ENCODE results near the gene MDN1. TPM values are rescaled to one million over a fixed set of nuclear protein-coding genes. Genes with fewer than 3 reads are reported as not detected.
"Not testable (repeated sequence)": the region's sequence is repeated elsewhere in the genome, so short reads cannot be mapped to it uniquely, and the experiment has no call there.

Gene MDN1
- total and polyA plus RNA-seq, 2 experiments from 2014 or later: 8.0 to 20.9 TPM

GRCh38 chr6:89784838-89785237 is 34.8 kb downstream of the MDN1 start:
- no peak overlapping the region for H3K4me3 ChIP-seq
- H3K36me3 ChIP-seq (replicated peaks; ENCODE audit: insufficient read depth, low read depth): no peaks in the 10 kb centered on the region
- no peaks in the 10 kb centered on the region for H3K27me3 ChIP-seq
- no peaks in the 10 kb centered on the region for H3K9me2 ChIP-seq (replicated peaks; ENCODE audit: insufficient read depth)
- peaks cover 8% of the 10 kb centered on the region for H3K4me1 ChIP-seq (ENCODE audit: insufficient read depth)
- no peak overlapping the region for H3K4me2 ChIP-seq
- no peaks in the 10 kb centered on the region for H3K79me2 ChIP-seq
- no peak overlapping the region for H3K27ac ChIP-seq
- H4K20me1 ChIP-seq (ENCODE audit: insufficient read depth, poor library complexity, severe bottlenecking): no peaks in the 10 kb centered on the region
- no peak overlapping the region for H2AFZ ChIP-seq
- H3K9me3 ChIP-seq (ENCODE audit: low read depth): no peaks in the 10 kb centered on the region
- 97% methylated on average over 6 of the region's 6 CpGs for WGBS (ENCODE audit: low lambda C conversion rate, missing lambda C conversion rate)
- TF ChIP-seq EZH2 (IDR thresholded peaks at IDR 0.05; ENCODE audit: borderline replicate concordance): no peak
- TF ChIP-seq EZH2phosphoT487 (IDR thresholded peaks at IDR 0.05; ENCODE audit: low read depth, severe bottlenecking, unreplicated experiment): no peak
- TF ChIP-seq, protein P1, sequence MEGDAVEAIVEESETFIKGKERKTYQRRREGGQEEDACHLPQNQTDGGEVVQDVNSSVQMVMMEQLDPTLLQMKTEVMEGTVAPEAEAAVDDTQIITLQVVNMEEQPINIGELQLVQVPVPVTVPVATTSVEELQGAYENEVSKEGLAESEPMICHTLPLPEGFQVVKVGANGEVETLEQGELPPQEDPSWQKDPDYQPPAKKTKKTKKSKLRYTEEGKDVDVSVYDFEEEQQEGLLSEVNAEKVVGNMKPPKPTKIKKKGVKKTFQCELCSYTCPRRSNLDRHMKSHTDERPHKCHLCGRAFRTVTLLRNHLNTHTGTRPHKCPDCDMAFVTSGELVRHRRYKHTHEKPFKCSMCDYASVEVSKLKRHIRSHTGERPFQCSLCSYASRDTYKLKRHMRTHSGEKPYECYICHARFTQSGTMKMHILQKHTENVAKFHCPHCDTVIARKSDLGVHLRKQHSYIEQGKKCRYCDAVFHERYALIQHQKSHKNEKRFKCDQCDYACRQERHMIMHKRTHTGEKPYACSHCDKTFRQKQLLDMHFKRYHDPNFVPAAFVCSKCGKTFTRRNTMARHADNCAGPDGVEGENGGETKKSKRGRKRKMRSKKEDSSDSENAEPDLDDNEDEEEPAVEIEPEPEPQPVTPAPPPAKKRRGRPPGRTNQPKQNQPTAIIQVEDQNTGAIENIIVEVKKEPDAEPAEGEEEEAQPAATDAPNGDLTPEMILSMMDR (IDR thresholded peaks at IDR 0.05; ENCODE audit: poor library complexity): no peak
- no peak for DNase-seq (ENCODE audit: low spot score)

DNA sequence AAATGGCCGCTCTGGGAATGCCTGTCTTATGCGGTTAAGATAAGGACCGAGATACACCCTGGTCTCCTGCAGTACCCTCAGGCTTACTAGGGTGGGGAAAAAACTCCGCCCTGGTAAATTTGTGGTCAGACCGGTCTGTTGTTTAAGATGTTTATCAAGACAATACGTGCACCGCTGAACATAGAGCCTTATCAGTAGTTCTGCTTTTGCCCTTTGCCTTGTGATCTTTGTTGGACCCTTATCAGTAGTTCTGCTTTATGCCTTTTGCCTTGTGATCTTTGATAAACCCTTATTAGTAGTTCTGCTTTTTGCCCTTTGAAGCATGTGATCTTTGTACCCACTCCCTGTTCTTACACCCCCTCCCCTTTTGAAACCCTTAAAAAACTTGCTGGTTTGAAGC is 36.3 kb downstream of the MDN1 start:
- H3K27ac ChIP-seq; DNase-seq (ENCODE audit: low spot score); H3K9me2 ChIP-seq (replicated peaks; ENCODE audit: insufficient read depth); H3K9me3 ChIP-seq (ENCODE audit: low read depth); H3K27me3 ChIP-seq; H3K36me3 ChIP-seq (replicated peaks; ENCODE audit: insufficient read depth, low read depth); H3K79me2 ChIP-seq; H3K4me1 ChIP-seq (ENCODE audit: insufficient read depth); H3K4me2 ChIP-seq; H2AFZ ChIP-seq; H4K20me1 ChIP-seq (ENCODE audit: insufficient read depth, poor library complexity, severe bottlenecking); H3K4me3 ChIP-seq: not testable (repeated sequence)
- 84% methylated on average over 7 of the region's 7 CpGs for WGBS (ENCODE audit: low lambda C conversion rate, missing lambda C conversion rate)

DNA sequence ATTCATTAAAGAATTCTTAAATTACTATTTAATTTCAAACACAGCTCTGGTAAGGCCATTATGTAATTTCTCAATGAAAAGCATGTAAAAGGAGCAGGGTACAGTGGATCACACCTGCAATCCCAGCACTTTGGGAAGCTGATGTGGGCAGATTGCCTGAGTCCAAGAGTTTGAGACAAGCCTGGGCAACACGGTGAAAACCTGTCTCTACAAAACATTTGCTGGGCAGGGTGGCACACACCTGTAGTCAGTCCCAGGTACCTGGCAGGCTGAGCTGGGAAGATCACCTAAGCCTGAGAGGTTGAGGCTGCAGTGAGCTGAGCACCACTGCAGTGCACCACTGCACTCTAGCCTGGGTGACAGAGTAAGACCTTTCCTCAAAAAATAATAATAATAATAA is 37.4 kb downstream of the MDN1 start:
- TF ChIP-seq, protein P1 (IDR thresholded peaks at IDR 0.05; ENCODE audit: poor library complexity): no peak
- no peak for TF ChIP-seq EZH2phosphoT487 (IDR thresholded peaks at IDR 0.05; ENCODE audit: low read depth, severe bottlenecking, unreplicated experiment)
- TF ChIP-seq EZH2 (IDR thresholded peaks at IDR 0.05; ENCODE audit: borderline replicate concordance): no peak
- Histone ChIP-seq H3K79me2 (no peaks in the 10 kb centered on the region), H2AFZ (no peak overlapping the region), H3K27ac (no peak overlapping the region), H3K36me3 (replicated peaks; ENCODE audit: insufficient read depth, low read depth) (no peaks in the 10 kb centered on the region), H3K9me3 (ENCODE audit: low read depth) (no peaks in the 10 kb centered on the region), H3K4me3 (no peak overlapping the region), H3K27me3 (no peaks in the 10 kb centered on the region), H3K4me2 (no peak overlapping the region), H3K4me1 (ENCODE audit: insufficient read depth) (no peaks in the 10 kb centered on the region), H3K9me2 (replicated peaks; ENCODE audit: insufficient read depth) (no peaks in the 10 kb centered on the region), H4K20me1 (ENCODE audit: insufficient read depth, poor library complexity, severe bottlenecking) (no peaks in the 10 kb centered on the region)
- DNase-seq (ENCODE audit: low spot score): no peak
- 96% methylated on average over 1 of the region's 1 CpG for WGBS (ENCODE audit: low lambda C conversion rate, missing lambda C conversion rate)

GRCh38 chr6:89781070-89782034 is 38.2 kb downstream of the MDN1 start:
- no peak for DNase-seq (ENCODE audit: low spot score)
- Histone ChIP-seq H3K9me3 (ENCODE audit: low read depth) (no peaks in the 10 kb centered on the region), H3K4me1 (ENCODE audit: insufficient read depth) (no peaks in the 10 kb centered on the region), H3K27me3 (no peaks in the 10 kb centered on the region), H3K9me2 (replicated peaks; ENCODE audit: insufficient read depth) (no peaks in the 10 kb centered on the region), H4K20me1 (ENCODE audit: insufficient read depth, poor library complexity, severe bottlenecking) (no peaks in the 10 kb centered on the region), H3K4me3 (no peak overlapping the region), H3K27ac (no peak overlapping the region), H3K79me2 (no peaks in the 10 kb centered on the region), H2AFZ (no peak overlapping the region), H3K36me3 (replicated peaks; ENCODE audit: insufficient read depth, low read depth) (no peaks in the 10 kb centered on the region), H3K4me2 (no peak overlapping the region)
- WGBS (ENCODE audit: low lambda C conversion rate, missing lambda C conversion rate): 91% methylated on average over 6 of the region's 6 CpGs
- TF ChIP-seq EZH2phosphoT487 (IDR thresholded peaks at IDR 0.05; ENCODE audit: low read depth, severe bottlenecking, unreplicated experiment) (no peak), EZH2 (IDR thresholded peaks at IDR 0.05; ENCODE audit: borderline replicate concordance) (no peak)

All from hepatocyte (in vitro differentiated cells).